CD14-positive monocyte (primary cell): Measurements from ENCODE around the gene GAS1. TPM values are rescaled to one million over a fixed set of nuclear protein-coding genes. Genes with fewer than 3 reads are reported as not detected.

Experiments used
- DNase-seq, 3 donors: peaks; one replicate each; pipeline ENCODE4 v3.0.0-alpha.2; 2011 to 2022
- H2AFZ ChIP-seq: 2 replicates; pipeline ENCODE4 v1.6.0; 2012; ENCODE audit warnings: mild to moderate bottlenecking, low read depth, low read length, inconsistent platforms; ENCODE audit not compliant: insufficient read depth, poor library complexity, severe bottlenecking
- H3K27ac ChIP-seq, 2 donors: 1 replicate in 1 of 2; 2 replicates in 1 of 2; pipeline ENCODE4 v1.5.1; 2012 to 2013; ENCODE audit warnings: low read length in 2 of 2, control low read depth in 1 of 2, inconsistent platforms in 1 of 2, low read depth in 1 of 2, mild to moderate bottlenecking in 1 of 2
- H3K27me3 ChIP-seq, 2 donors: one replicate each; pipeline versions ENCODE4 v1.6.0 to v1.6.1; 2011 to 2013; ENCODE audit warnings: low read length in 2 of 2; ENCODE audit not compliant: control insufficient read depth in 2 of 2, insufficient read depth in 2 of 2
- H3K36me3 ChIP-seq, 2 donors: replicated peaks in 1 of 2; 1 replicate in 1 of 2; 2 replicates in 1 of 2; pipeline versions ENCODE4 v1.5.1 to v1.6.1; 2012 to 2013; ENCODE audit warnings: low read length in 2 of 2, control low read depth in 1 of 2, inconsistent platforms in 1 of 2, mild to moderate bottlenecking in 1 of 2; ENCODE audit not compliant: insufficient read depth in 2 of 2, control insufficient read depth in 1 of 2
- H3K4me1 ChIP-seq, 2 donors: 1 replicate in 1 of 2; 2 replicates in 1 of 2; pipeline versions ENCODE4 v1.5.1 to v1.6.1; 2012 to 2013; ENCODE audit warnings: low read length in 2 of 2, control low read depth in 1 of 2, inconsistent platforms in 1 of 2, mild to moderate bottlenecking in 1 of 2, moderate library complexity in 1 of 2; ENCODE audit not compliant: insufficient read depth in 2 of 2, control insufficient read depth in 1 of 2
- H3K4me2 ChIP-seq: replicated peaks from 2 replicates; pipeline ENCODE3; 2012; ENCODE audit warnings: low read length, moderate library complexity, mild to moderate bottlenecking; ENCODE audit not compliant: poor library complexity, severe bottlenecking; ENCODE audit errors: extremely low read depth
- H3K4me3 ChIP-seq, 3 experiments: fragments of 200-600 bp in 1 of 3; sonication (generic) in 1 of 3; replicated peaks in 1 of 3; 1 replicate in 2 of 3; 2 replicates in 1 of 3; pipeline ENCODE4 v1.5.1; 2011 to 2013; ENCODE audit warnings: low read length in 3 of 3, mild to moderate bottlenecking in 3 of 3, control low read depth in 2 of 3, low read depth in 2 of 3, inconsistent platforms in 1 of 3, moderate library complexity in 1 of 3
- H3K79me2 ChIP-seq: 2 replicates; pipeline ENCODE4 v1.6.0; 2012; ENCODE audit warnings: mild to moderate bottlenecking, control low read depth, inconsistent platforms, low read length, moderate library complexity; ENCODE audit not compliant: insufficient read depth
- H3K9ac ChIP-seq: 2 replicates; pipeline ENCODE4 v1.6.0; 2017; ENCODE audit warnings: low read length, mild to moderate bottlenecking; ENCODE audit not compliant: insufficient read depth, poor library complexity, severe bottlenecking
- H3K9me3 ChIP-seq, 2 donors: replicated peaks in 1 of 2; 1 replicate in 1 of 2; 2 replicates in 1 of 2; pipeline versions ENCODE4 v1.5.1 to v1.6.1; 2012 to 2013; ENCODE audit warnings: low read length in 2 of 2, control low read depth in 1 of 2; ENCODE audit not compliant: control insufficient read depth in 1 of 2, insufficient read depth in 1 of 2
- H4K20me1 ChIP-seq: 2 replicates; pipeline ENCODE4 v1.6.0; 2012; ENCODE audit warnings: mild to moderate bottlenecking, low read length, control low read depth, moderate library complexity; ENCODE audit not compliant: insufficient read depth
- H3K27ac Mint-ChIP-seq, 7 donors: one replicate each; pipeline ENCODE4 v1.8.0; 2020; ENCODE audit warnings: mild to moderate bottlenecking in 7 of 7, mixed read lengths in 7 of 7, moderate library complexity in 6 of 7, inconsistent platforms in 2 of 7
- H3K27me3 Mint-ChIP-seq, 3 donors: one replicate each; pipeline ENCODE4 v1.8.0; 2021 to 2022; ENCODE audit warnings: low read depth in 3 of 3, mild to moderate bottlenecking in 3 of 3, mixed read lengths in 3 of 3, moderate library complexity in 3 of 3, inconsistent platforms in 1 of 3
- H3K36me3 Mint-ChIP-seq, 2 donors: one replicate each; pipeline ENCODE4 v1.8.0; 2020; ENCODE audit warnings: mixed read lengths in 2 of 2, inconsistent platforms in 1 of 2, mild to moderate bottlenecking in 1 of 2
- H3K4me1 Mint-ChIP-seq: one replicate; pipeline ENCODE4 v1.8.0; 2020; ENCODE audit warnings: mild to moderate bottlenecking, mixed read lengths
- H3K4me3 Mint-ChIP-seq, 2 donors: one replicate each; pipeline ENCODE4 v1.8.0; 2020; ENCODE audit warnings: mild to moderate bottlenecking in 2 of 2, mixed read lengths in 2 of 2, moderate library complexity in 1 of 2
- H3K9me3 Mint-ChIP-seq, 7 donors: one replicate each; pipeline ENCODE4 v1.8.0; 2020 to 2022; ENCODE audit warnings: mixed read lengths in 7 of 7, mild to moderate bottlenecking in 6 of 7, moderate library complexity in 6 of 7, inconsistent platforms in 2 of 7
- WGBS: methylation state at CpG from one replicate; pipeline ENCODE4 v1.1.5; 2013; ENCODE audit warnings: missing lambda C conversion rate; ENCODE audit not compliant: insufficient coverage; 5-methylcytosine and 5-hydroxymethylcytosine counted together
- intact Hi-C, 2 donors: fragments of 100-400 bp; cut with micrococcal nuclease; formaldehyde crosslinking; loops; one replicate each; pipeline versions ENCODE4 v1.15.0 to v1.15.1; 2023
- polyA plus RNA-seq, 3 donors: library from polyadenylated mRNA; depleted of rRNA in 1 of 3; unstranded in 2 of 3; stranded (reverse) in 1 of 3; fragments of 300-500 nt in 2 of 3; fragments of >200 nt in 1 of 3; fragmentation: Illumina TruSeq in 2 of 3; gene quantifications; 1 replicate in 2 of 3; 2 replicates in 1 of 3; pipeline ENCODE4 v1.2.3, GENCODE V29; 2012 to 2021
- TF ChIP-seq, protein P1 (sequence below): fragments of 200-600 bp; IDR thresholded peaks from one replicate; pipeline ENCODE4 v1.8.0; 2022; ENCODE audit warnings: antibody characterized with exemption, mild to moderate bottlenecking

The GAS1 gene
- polyA plus RNA-seq, 3 donors = 0.12 to 0.20 (median 0.18) TPM

DNA sequence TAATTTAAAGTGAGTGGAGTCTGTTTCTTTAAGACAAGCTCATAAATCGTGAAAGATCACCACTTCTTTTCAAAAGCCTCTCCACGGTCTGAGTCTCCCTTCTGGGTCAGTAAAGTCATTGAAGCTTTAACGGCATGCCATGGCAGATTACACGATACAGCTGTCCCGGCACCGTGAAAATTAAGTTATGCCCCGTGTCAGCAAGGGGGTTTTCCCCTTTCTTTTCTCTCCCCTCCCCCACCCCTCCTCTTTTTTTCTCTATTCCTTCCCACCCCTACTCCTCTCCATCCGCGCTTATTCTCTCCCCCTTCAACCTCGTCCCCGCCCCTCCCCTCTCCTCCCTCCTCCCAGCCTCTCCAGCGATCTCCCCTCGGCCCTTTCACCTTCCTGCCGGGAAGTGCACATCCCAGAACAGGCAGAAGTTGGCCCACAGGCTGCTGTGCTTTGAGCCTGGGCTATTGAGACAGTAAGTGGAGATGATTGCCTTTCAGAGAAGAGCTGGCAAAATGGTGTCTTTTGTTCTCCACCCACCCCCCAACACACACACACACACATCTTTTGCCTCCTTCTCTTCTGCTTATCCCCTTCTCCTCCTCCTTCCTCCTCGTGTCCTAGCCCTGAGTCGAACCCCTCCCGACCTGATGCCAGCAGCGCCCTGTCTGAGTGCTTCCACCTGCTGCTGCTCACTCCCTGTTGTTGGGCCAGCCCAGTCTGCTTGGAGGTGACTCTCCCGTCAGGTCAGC, 44.1 kb downstream of the GAS1 start:
- no peak overlapping the region for H3K27ac Mint-ChIP-seq
- peak overlapping the region in 1 of 2 donors; percentile 49 for H3K4me3 Mint-ChIP-seq

GRCh38 chr9:86902586-86902985, 44.7 kb downstream of the GAS1 start:
- H3K9me3 Mint-ChIP-seq = peaks cover 0 to 10% (median 4%) of the 10 kb centered on the region in 7 donors
- peaks cover 27 to 38% (median 32%) of the 10 kb centered on the region in 3 donors for H3K27me3 Mint-ChIP-seq
- H2AFZ ChIP-seq = no peak overlapping the region
- no peak overlapping the region for H3K4me2 ChIP-seq
- peak overlapping the region in 1 of 2 donors; percentile 46 for H3K4me3 Mint-ChIP-seq
- H3K4me3 ChIP-seq = no peak overlapping the region
- no peaks in the 10 kb centered on the region for H3K4me1 Mint-ChIP-seq
- peaks cover 5 to 35% of the 10 kb centered on the region in 2 donors for H3K27me3 ChIP-seq
- H4K20me1 ChIP-seq = no peaks in the 10 kb centered on the region
- no peaks in the 10 kb centered on the region for H3K36me3 Mint-ChIP-seq
- H3K4me1 ChIP-seq = no peaks in the 10 kb centered on the region
- under 1% methylated on average over 11 of the region's 21 CpGs for WGBS
- no peaks in the 10 kb centered on the region for H3K79me2 ChIP-seq
- TF ChIP-seq, protein P1, sequence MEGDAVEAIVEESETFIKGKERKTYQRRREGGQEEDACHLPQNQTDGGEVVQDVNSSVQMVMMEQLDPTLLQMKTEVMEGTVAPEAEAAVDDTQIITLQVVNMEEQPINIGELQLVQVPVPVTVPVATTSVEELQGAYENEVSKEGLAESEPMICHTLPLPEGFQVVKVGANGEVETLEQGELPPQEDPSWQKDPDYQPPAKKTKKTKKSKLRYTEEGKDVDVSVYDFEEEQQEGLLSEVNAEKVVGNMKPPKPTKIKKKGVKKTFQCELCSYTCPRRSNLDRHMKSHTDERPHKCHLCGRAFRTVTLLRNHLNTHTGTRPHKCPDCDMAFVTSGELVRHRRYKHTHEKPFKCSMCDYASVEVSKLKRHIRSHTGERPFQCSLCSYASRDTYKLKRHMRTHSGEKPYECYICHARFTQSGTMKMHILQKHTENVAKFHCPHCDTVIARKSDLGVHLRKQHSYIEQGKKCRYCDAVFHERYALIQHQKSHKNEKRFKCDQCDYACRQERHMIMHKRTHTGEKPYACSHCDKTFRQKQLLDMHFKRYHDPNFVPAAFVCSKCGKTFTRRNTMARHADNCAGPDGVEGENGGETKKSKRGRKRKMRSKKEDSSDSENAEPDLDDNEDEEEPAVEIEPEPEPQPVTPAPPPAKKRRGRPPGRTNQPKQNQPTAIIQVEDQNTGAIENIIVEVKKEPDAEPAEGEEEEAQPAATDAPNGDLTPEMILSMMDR = no peak
- H3K9ac ChIP-seq = no peak overlapping the region
- no peaks in the 10 kb centered on the region for H3K9me3 ChIP-seq
- intact Hi-C loops = no loop called here
- H3K36me3 ChIP-seq = no peaks in the 10 kb centered on the region
- H3K27ac ChIP-seq = no peak overlapping the region
- no peak overlapping the region for H3K27ac Mint-ChIP-seq
- no peak for DNase-seq

More for the DNA sequence above, 44.1 kb downstream of the GAS1 start:
- Histone ChIP-seq H3K9ac (no peak overlapping the region), H3K36me3 (no peaks in the 10 kb centered on the region), H3K4me1 (no peaks in the 10 kb centered on the region), H3K4me3 (no peak overlapping the region), H4K20me1 (no peaks in the 10 kb centered on the region), H3K79me2 (no peaks in the 10 kb centered on the region), H3K9me3 (no peaks in the 10 kb centered on the region), H2AFZ (no peak overlapping the region), H3K4me2 (no peak overlapping the region), H3K27ac (no peak overlapping the region), H3K27me3 (peaks cover 5 to 35% of the 10 kb centered on the region in 2 donors)
- peaks cover 0 to 8% (median 4%) of the 10 kb centered on the region in 7 donors for H3K9me3 Mint-ChIP-seq
- DNase-seq = no peak
- WGBS = 21% methylated on average over 14 of the region's 19 CpGs
- no peaks in the 10 kb centered on the region for H3K4me1 Mint-ChIP-seq
- intact Hi-C loops = no loop called here
- TF ChIP-seq, protein P1 = no peak
- peaks cover 27 to 38% (median 32%) of the 10 kb centered on the region in 3 donors for H3K27me3 Mint-ChIP-seq
- no peaks in the 10 kb centered on the region for H3K36me3 Mint-ChIP-seq
